ENCODE measurements around the gene AOPEP.

The AOPEP gene

GRCh38 chr9:95048225-95049087 lies 322.0 kb downstream of the AOPEP start:
- DNase-seq: peak; percentile 32

- no peak for DNase-seq
Measured at GRCh38 chr9:95049761-95050160, 323.3 kb downstream of the AOPEP start.

- DNase-seq: no peak
Measured at GRCh38 chr9:95053611-95054570, 327.4 kb downstream of the AOPEP start.

GRCh38 chr9:95055334-95055850 lies 328.9 kb downstream of the AOPEP start:
- no peak for DNase-seq

GRCh38 chr9:95055851-95056551 lies 329.5 kb downstream of the AOPEP start:
- no peak for DNase-seq

- DNase-seq: no peak
Measured at GRCh38 chr9:95057101-95057500, 330.6 kb downstream of the AOPEP start.

GRCh38 chr9:95058121-95058785 lies 331.8 kb downstream of the AOPEP start:
- DNase-seq: no peak

- DNase-seq: no peak
Measured at GRCh38 chr9:95058795-95059386, 332.4 kb downstream of the AOPEP start.

GRCh38 chr9:95060234-95060633 lies 333.7 kb downstream of the AOPEP start:
- no peak for DNase-seq

- no peak for DNase-seq
Measured at GRCh38 chr9:95060916-95061315, 334.4 kb downstream of the AOPEP start.

- no peak for DNase-seq
Measured at GRCh38 chr9:95061916-95062595, 335.6 kb downstream of the AOPEP start.

- DNase-seq: no peak
Measured at GRCh38 chr9:95062596-95063065, 336.1 kb downstream of the AOPEP start.

GRCh38 chr9:95063300-95063699 lies 336.8 kb downstream of the AOPEP start:
- no peak for DNase-seq

- no peak for DNase-seq
Measured at GRCh38 chr9:95065224-95065623, 338.7 kb downstream of the AOPEP start.

GRCh38 chr9:95067057-95067456 lies 340.6 kb downstream of the AOPEP start:
- DNase-seq: no peak

GRCh38 chr9:95067897-95068296 lies 341.4 kb downstream of the AOPEP start:
- DNase-seq: no peak

GRCh38 chr9:95070549-95071021 lies 344.1 kb downstream of the AOPEP start:
- DNase-seq: no peak

- DNase-seq: no peak
Measured at GRCh38 chr9:95071450-95071849, 345.0 kb downstream of the AOPEP start.

GRCh38 chr9:95071925-95072324 lies 345.4 kb downstream of the AOPEP start:
- no peak for DNase-seq

- DNase-seq: no peak
Measured at GRCh38 chr9:95073042-95073607, 346.6 kb downstream of the AOPEP start.

- DNase-seq: no peak
Measured at GRCh38 chr9:95073918-95074317, 347.4 kb downstream of the AOPEP start.

Data from stimulated activated CD4-positive, alpha-beta T cell treated with anti-CD3 and anti-CD28 coated beads, Interleukin-1b, Interleukin-23, amount 100 ng/mL, for 48 hours (primary cell).